HepG2 (cell line): ENCODE data around the gene RINL. TPM values are rescaled to one million over a fixed set of nuclear protein-coding genes. Genes with fewer than 3 reads are reported as not detected.

ENCODE experiments used
- ATAC-seq: fragments of 200-7000 bp; cut with Tn5 transposase; 3 replicates; pipeline ENCODE4 v1.9.1; 2020; ENCODE audit warnings: mild to moderate bottlenecking, moderate library complexity
- BruUV-seq: library from RNA; stranded (reverse); fragments of 400-500 nt; replicated peaks from 2 replicates; lab custom pipeline; 2021; lab: Mats Ljungman, UMichigan
- CTCF ChIA-PET: fragments of 300-600 bp; formaldehyde crosslinking; extraction: SDS; loops from one replicate; lab custom pipeline; 2021; ENCODE audit warnings: low total read pairs, inconsistent platforms, low intra/inter-chr PET ratio; lab: Yijun Ruan, JAX
- POLR2A ChIA-PET: fragments of 350-600 bp; sonication (Branson Sonifier 250); formaldehyde crosslinking; loops from one replicate; lab custom pipeline; 2020; ENCODE audit warnings: antibody characterized with exemption, inconsistent platforms; lab: Yijun Ruan, JAX
- DNase-seq: peaks from one replicate; pipeline ENCODE4 v3.0.0-alpha.2; 2015; ENCODE audit warnings: low spot score
- FAIRE-seq: peaks from 3 replicates; lab custom pipeline; 2011; peaks lifted over from hg19 to GRCh38; lab: Jason Lieb, UNC
- H2AFZ ChIP-seq: one replicate; pipeline ENCODE4 v1.6.1; 2011; ENCODE audit warnings: low read length, inconsistent platforms
- H3K27ac ChIP-seq: fragments of 300-600 bp; 3 replicates; pipeline ENCODE4 v1.8.0; 2011; ENCODE audit warnings: mixed run types, mild to moderate bottlenecking, mixed read lengths, low read length, inconsistent platforms; ENCODE audit not compliant: insufficient read depth; ENCODE audit errors: extremely low read length
- H3K27me3 ChIP-seq, 2 experiments: fragments of 200-600 bp in 1 of 2; 2 replicates in 1 of 2; 3 replicates in 1 of 2; pipeline versions ENCODE4 v1.6.0 to v1.8.0; 2011; ENCODE audit warnings: low read length in 2 of 2, mild to moderate bottlenecking in 2 of 2, moderate library complexity in 2 of 2, inconsistent platforms in 1 of 2; ENCODE audit not compliant: insufficient read depth in 2 of 2, control insufficient read depth in 1 of 2
- H3K36me3 ChIP-seq, 2 experiments: fragments of 200-600 bp in 1 of 2; replicated peaks in 1 of 2; 2 replicates in 1 of 2; 3 replicates in 1 of 2; pipeline versions ENCODE4 v1.5.1 to v1.8.0; 2011; ENCODE audit warnings: low read length in 2 of 2, inconsistent platforms in 1 of 2; ENCODE audit not compliant: insufficient read depth in 2 of 2, control insufficient read depth in 1 of 2
- H3K4me1 ChIP-seq: 2 replicates; pipeline ENCODE4 v1.5.1; 2012; ENCODE audit warnings: low read length, inconsistent platforms; ENCODE audit not compliant: insufficient read depth
- H3K4me2 ChIP-seq: 2 replicates; pipeline ENCODE4 v1.6.0; 2011; ENCODE audit warnings: low read depth, low read length, inconsistent platforms
- H3K4me3 ChIP-seq, 3 experiments: fragments of 200-600 bp in 1 of 3; sonication (generic), shearing (Covaris generic) in 1 of 3; replicated peaks in 1 of 3; 2 replicates each; pipeline ENCODE4 v1.5.1; 2011 to 2016; ENCODE audit warnings: low read length in 3 of 3, inconsistent platforms in 2 of 3, low read depth in 2 of 3, mild to moderate bottlenecking in 2 of 3, control low read depth in 1 of 3, mixed read lengths in 1 of 3; ENCODE audit not compliant: insufficient read depth in 1 of 3
- H3K79me2 ChIP-seq: one replicate; pipeline ENCODE4 v1.6.1; 2011; ENCODE audit warnings: low read length, inconsistent platforms; ENCODE audit not compliant: insufficient read depth
- H3K9ac ChIP-seq: 2 replicates; pipeline ENCODE4 v1.6.0; 2011; ENCODE audit warnings: mild to moderate bottlenecking, low read depth, low read length, inconsistent platforms; ENCODE audit not compliant: insufficient read depth
- H3K9me3 ChIP-seq: 2 replicates; pipeline ENCODE4 v1.5.1; 2012; ENCODE audit warnings: mild to moderate bottlenecking, low read length
- H4K20me1 ChIP-seq: 2 replicates; pipeline ENCODE4 v1.6.0; 2011; ENCODE audit warnings: inconsistent platforms, mild to moderate bottlenecking, low read length, moderate library complexity; ENCODE audit not compliant: insufficient read depth
- CBFB ChIP-seq: sonication (generic); formaldehyde crosslinking; IDR thresholded peaks from 2 replicates; pipeline ENCODE4 v1.4.0; 2020; ENCODE audit warnings: missing genetic modification reagents
- DMAP1 ChIP-seq: IDR thresholded peaks from 2 replicates; pipeline ENCODE4 v1.6.1; 2016
- ELF4 ChIP-seq: sonication (generic); formaldehyde crosslinking; IDR thresholded peaks from 2 replicates; pipeline ENCODE4 v1.5.0; 2020; ENCODE audit warnings: missing genetic modification reagents, mild to moderate bottlenecking, moderate library complexity, borderline replicate concordance
- ERF ChIP-seq: IDR thresholded peaks from 2 replicates; pipeline ENCODE4 v1.6.1; 2018; ENCODE audit warnings: missing biosample characterization, missing genetic modification reagents
- ETV5 ChIP-seq: IDR thresholded peaks from 2 replicates; pipeline ENCODE4 v1.6.1; 2018; ENCODE audit warnings: missing biosample characterization, missing genetic modification reagents, inconsistent platforms, borderline replicate concordance
- HNF4A ChIP-seq: sonication (generic); formaldehyde crosslinking; IDR thresholded peaks from 2 replicates; pipeline ENCODE4 v1.4.0; 2020; ENCODE audit warnings: missing genetic modification reagents
- HOXD1 ChIP-seq: sonication (generic); formaldehyde crosslinking; IDR thresholded peaks from 2 replicates; pipeline ENCODE4 v1.5.0; 2020; ENCODE audit warnings: missing genetic modification reagents
- MYC ChIP-seq: sonication (generic); formaldehyde crosslinking; IDR thresholded peaks from 2 replicates; pipeline ENCODE4 v1.9.0; 2021; ENCODE audit warnings: missing genetic modification reagents, borderline replicate concordance
- NKX3-1 ChIP-seq: sonication (generic); formaldehyde crosslinking; IDR thresholded peaks from 2 replicates; pipeline ENCODE4 v1.5.0; 2020; ENCODE audit warnings: missing genetic modification reagents
- RELA ChIP-seq: sonication (generic); formaldehyde crosslinking; IDR thresholded peaks from 2 replicates; pipeline ENCODE4 v1.4.0; 2020; ENCODE audit warnings: missing genetic modification reagents
- SSRP1 ChIP-seq: IDR thresholded peaks from 2 replicates; pipeline ENCODE4 v1.6.1; 2016; ENCODE audit warnings: control low read depth
- TGIF2 ChIP-seq: IDR thresholded peaks from 2 replicates; pipeline ENCODE4 v1.6.1; 2016; ENCODE audit warnings: control low read depth, missing compliant biosample characterization
- TRIM24 ChIP-seq: sonication (generic); formaldehyde crosslinking; IDR thresholded peaks from 2 replicates; pipeline ENCODE4 v1.8.0; 2022; ENCODE audit warnings: mild to moderate bottlenecking, missing genetic modification reagents
- ZNF160 ChIP-seq: sonication (generic); formaldehyde crosslinking; IDR thresholded peaks from 2 replicates; pipeline ENCODE4 v1.8.0; 2022; ENCODE audit warnings: mild to moderate bottlenecking, inconsistent platforms, missing genetic modification reagents
- ZNF224 ChIP-seq: sonication (generic); formaldehyde crosslinking; IDR thresholded peaks from 2 replicates; pipeline ENCODE4 v1.5.0; 2020; ENCODE audit warnings: mild to moderate bottlenecking, missing genetic modification reagents
- ZNF343 ChIP-seq: sonication (generic); formaldehyde crosslinking; IDR thresholded peaks from 2 replicates; pipeline ENCODE4 v1.4.0; 2020; ENCODE audit warnings: mild to moderate bottlenecking, missing genetic modification reagents
- ZNF460 ChIP-seq: sonication (generic); formaldehyde crosslinking; IDR thresholded peaks from 2 replicates; pipeline ENCODE4 v1.5.1; 2020; ENCODE audit warnings: missing genetic modification reagents, mild to moderate bottlenecking, borderline replicate concordance
- ZNF792 ChIP-seq: IDR thresholded peaks from 2 replicates; pipeline ENCODE4 v1.6.1; 2016
- ZSCAN20 ChIP-seq: sonication (generic); formaldehyde crosslinking; IDR thresholded peaks from 2 replicates; pipeline ENCODE4 v1.4.0; 2020; ENCODE audit warnings: missing genetic modification reagents, mild to moderate bottlenecking, borderline replicate concordance
- WGBS: methylation state at CpG from one replicate; pipeline ENCODE4 v1.1.6; 2017; ENCODE audit warnings: low lambda C conversion rate; 5-methylcytosine and 5-hydroxymethylcytosine counted together
- in situ Hi-C: cut with HindIII; loops from 2 replicates; pipeline ENCODE4 v1.10.0; 2017; ENCODE audit warnings: low pct_unique_long_range_greater_than_20kb; ENCODE audit not compliant: extremely low pct_ligation_motif_present
- intact Hi-C: fragments of 100-400 bp; cut with micrococcal nuclease; formaldehyde crosslinking; loops from one replicate; pipeline ENCODE4 v1.10.0; 2022; ENCODE audit not compliant: unreplicated experiment
- polyA plus RNA-seq, 8 experiments: library from polyadenylated mRNA; depleted of rRNA in 3 of 8; stranded (reverse) in 7 of 8; unstranded in 1 of 8; fragments of >200 nt; fragmentation: Illumina TruSeq in 4 of 8; extraction: Trizol in 4 of 8; gene quantifications; 2 replicates each; pipeline versions ENCODE4 v1.2.1 to v1.2.3, GENCODE V29; 2011 to 2016; ENCODE audit warnings: low read depth in 4 of 8, missing spikeins in 1 of 8, mixed read lengths in 1 of 8; ENCODE audit not compliant: insufficient read depth in 1 of 8
- total RNA-seq, 5 experiments: library from RNA; depleted of rRNA; stranded (reverse); fragments of >200 nt; fragmentation: Illumina TruSeq; extraction: Trizol; gene quantifications; 2 replicates each; pipeline ENCODE4 v1.2.3, GENCODE V29; 2016; ENCODE audit warnings: low read depth in 1 of 5
- TF ChIP-seq, protein P1 (sequence below): sonication (generic); formaldehyde crosslinking; conservative IDR thresholded peaks from 2 replicates; pipeline ENCODE4 v1.4.0; 2020; ENCODE audit warnings: missing genetic modification reagents
- TF ChIP-seq, protein P2 (sequence below): sonication (generic); formaldehyde crosslinking; IDR thresholded peaks from 2 replicates; pipeline ENCODE4 v1.4.0; 2020; ENCODE audit warnings: missing genetic modification reagents, borderline replicate concordance
- TF ChIP-seq, protein P3 (sequence below): IDR thresholded peaks from 2 replicates; pipeline ENCODE4 v1.6.1; 2012; ENCODE audit warnings: inconsistent platforms

The RINL gene
- total and polyA plus RNA-seq, 2 of the 13 experiments (the other 11 are each of a cell fraction or from before 2014, with no cell fraction given) = 11.4 to 18.0 TPM

DNA sequence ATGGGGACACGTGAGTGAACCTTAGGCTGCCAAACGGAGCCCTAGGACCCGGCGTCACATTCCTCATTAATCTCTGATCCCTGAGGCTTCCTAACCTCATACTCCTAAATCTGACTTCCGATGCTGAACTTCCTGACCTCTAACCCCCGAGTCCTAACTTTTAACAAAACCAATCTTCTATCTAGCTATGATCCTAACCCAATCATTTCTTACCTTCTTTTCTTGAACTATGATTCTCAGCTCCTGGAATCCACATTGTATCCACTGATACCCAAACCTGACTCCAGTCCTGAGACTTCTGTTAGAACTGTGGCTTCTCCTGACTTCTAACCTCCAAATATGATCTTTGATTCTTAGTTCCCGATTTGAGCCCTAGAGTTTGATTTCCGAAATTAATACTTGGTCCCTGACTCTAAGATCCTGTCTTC is 22.1 kb upstream of the RINL start:
- H2AFZ ChIP-seq = no peak overlapping the region
- peaks cover 2 to 6% of the 10 kb centered on the region in 2 experiments; a peak in 3 of 5 replicates for H3K36me3 ChIP-seq
- peak overlapping the region; percentile 73 to 87 (median 83) for H3K4me3 ChIP-seq
- peaks cover 37% of the 10 kb centered on the region for H3K4me1 ChIP-seq
- DNase-seq = no peak
- H3K9me3 ChIP-seq = no peaks in the 10 kb centered on the region
- H3K9ac ChIP-seq = peak overlapping the region; percentile 72
- POLR2A ChIA-PET = interaction anchor here (0.7 to 2.5 kb wide), 17 partner anchors 17 to 281 kb away, joined by 3 to 24 read pairs (median 4); partner anchors contain the start of genes ACTN4, ECH1, EIF3K and FBXO17
- peak overlapping the region; percentile 79 for H3K4me2 ChIP-seq
- BruUV-seq = TSS peak; percentile 89
- in situ Hi-C loops = loop anchor here (25.0 kb wide), 1 partner anchor 163 kb away; the partner anchor contains the start of gene CAPN12
- peaks cover 1% of the 10 kb centered on the region for H3K79me2 ChIP-seq
- intact Hi-C loops = no loop called here
- CTCF ChIA-PET = no interaction called here
- 1% methylated on average over 8 of the region's 8 CpGs for WGBS
- peak; percentile 23 for FAIRE-seq
- no peaks in the 10 kb centered on the region for H4K20me1 ChIP-seq
- H3K27ac ChIP-seq = peak overlapping the region; percentile 73
- H3K27me3 ChIP-seq = no peaks in the 10 kb centered on the region; a peak in 1 of 5 replicates
- no peak for ATAC-seq
- TF ChIP-seq HNF4A (peak; percentile 10; the same call in 1 of the 2 replicates), ZNF343 (0 out of 2 replicates have a peak, but pooled peaks have one; percentile 2), ZNF792 (CRISPR knock-in tag) (no peak), ELF4 (CRISPR knock-in tag) (0 out of 2 replicates have a peak, but pooled peaks have one; percentile 7), ZNF224 (no peak), ZNF160 (CRISPR knock-in tag) (no peak), ZNF460 (no peak), CBFB (CRISPR knock-in tag) (no peak), HOXD1 (CRISPR knock-in tag) (no peak), ETV5 (CRISPR knock-in tag) (0 out of 2 replicates have a peak, but pooled peaks have one; percentile 3), NKX3-1 (CRISPR knock-in tag) (no peak), TGIF2 (peak; percentile 17; the same call in 1 of the 2 replicates), SSRP1 (CRISPR knock-in tag) (no peak), TRIM24 (CRISPR knock-in tag) (no peak), MYC (CRISPR knock-in tag) (peak; percentile 11; the same call in 1 of the 2 replicates), RELA (CRISPR knock-in tag) (no peak), ZSCAN20 (CRISPR knock-in tag) (0 out of 2 replicates have a peak, but pooled peaks have one; percentile 41), DMAP1 (CRISPR knock-in tag) (0 out of 2 replicates have a peak, but pooled peaks have one; percentile 35), ERF (CRISPR knock-in tag) (no peak)
- TF ChIP-seq, protein P1, sequence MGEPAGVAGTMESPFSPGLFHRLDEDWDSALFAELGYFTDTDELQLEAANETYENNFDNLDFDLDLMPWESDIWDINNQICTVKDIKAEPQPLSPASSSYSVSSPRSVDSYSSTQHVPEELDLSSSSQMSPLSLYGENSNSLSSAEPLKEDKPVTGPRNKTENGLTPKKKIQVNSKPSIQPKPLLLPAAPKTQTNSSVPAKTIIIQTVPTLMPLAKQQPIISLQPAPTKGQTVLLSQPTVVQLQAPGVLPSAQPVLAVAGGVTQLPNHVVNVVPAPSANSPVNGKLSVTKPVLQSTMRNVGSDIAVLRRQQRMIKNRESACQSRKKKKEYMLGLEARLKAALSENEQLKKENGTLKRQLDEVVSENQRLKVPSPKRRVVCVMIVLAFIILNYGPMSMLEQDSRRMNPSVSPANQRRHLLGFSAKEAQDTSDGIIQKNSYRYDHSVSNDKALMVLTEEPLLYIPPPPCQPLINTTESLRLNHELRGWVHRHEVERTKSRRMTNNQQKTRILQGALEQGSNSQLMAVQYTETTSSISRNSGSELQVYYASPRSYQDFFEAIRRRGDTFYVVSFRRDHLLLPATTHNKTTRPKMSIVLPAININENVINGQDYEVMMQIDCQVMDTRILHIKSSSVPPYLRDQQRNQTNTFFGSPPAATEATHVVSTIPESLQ (CRISPR knock-in tag) = no peak
- TF ChIP-seq, protein P2, sequence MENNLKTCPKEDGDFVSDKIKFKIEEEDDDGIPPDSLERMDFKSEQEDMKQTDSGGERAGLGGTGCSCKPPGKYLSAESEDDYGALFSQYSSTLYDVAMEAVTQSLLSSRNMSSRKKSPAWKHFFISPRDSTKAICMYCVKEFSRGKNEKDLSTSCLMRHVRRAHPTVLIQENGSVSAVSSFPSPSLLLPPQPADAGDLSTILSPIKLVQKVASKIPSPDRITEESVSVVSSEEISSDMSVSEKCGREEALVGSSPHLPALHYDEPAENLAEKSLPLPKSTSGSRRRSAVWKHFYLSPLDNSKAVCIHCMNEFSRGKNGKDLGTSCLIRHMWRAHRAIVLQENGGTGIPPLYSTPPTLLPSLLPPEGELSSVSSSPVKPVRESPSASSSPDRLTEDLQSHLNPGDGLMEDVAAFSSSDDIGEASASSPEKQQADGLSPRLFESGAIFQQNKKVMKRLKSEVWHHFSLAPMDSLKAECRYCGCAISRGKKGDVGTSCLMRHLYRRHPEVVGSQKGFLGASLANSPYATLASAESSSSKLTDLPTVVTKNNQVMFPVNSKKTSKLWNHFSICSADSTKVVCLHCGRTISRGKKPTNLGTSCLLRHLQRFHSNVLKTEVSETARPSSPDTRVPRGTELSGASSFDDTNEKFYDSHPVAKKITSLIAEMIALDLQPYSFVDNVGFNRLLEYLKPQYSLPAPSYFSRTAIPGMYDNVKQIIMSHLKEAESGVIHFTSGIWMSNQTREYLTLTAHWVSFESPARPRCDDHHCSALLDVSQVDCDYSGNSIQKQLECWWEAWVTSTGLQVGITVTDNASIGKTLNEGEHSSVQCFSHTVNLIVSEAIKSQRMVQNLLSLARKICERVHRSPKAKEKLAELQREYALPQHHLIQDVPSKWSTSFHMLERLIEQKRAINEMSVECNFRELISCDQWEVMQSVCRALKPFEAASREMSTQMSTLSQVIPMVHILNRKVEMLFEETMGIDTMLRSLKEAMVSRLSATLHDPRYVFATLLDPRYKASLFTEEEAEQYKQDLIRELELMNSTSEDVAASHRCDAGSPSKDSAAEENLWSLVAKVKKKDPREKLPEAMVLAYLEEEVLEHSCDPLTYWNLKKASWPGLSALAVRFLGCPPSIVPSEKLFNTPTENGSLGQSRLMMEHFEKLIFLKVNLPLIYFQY = no peak
- TF ChIP-seq, protein P3, sequence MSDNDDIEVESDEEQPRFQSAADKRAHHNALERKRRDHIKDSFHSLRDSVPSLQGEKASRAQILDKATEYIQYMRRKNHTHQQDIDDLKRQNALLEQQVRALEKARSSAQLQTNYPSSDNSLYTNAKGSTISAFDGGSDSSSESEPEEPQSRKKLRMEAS = 0 out of 2 replicates have a peak, but pooled peaks have one; percentile 4
